Stimulated activated CD4-positive, alpha-beta T cell treated with anti-CD3 and anti-CD28 coated beads, Interleukin-12 subunit alpha, Interleukin-12 subunit beta, amount 100 ng/mL, for 24 hours (primary cell): Measurements from ENCODE around the gene GLRX5.
"Not testable (repeated sequence)": the region's sequence is repeated elsewhere in the genome, so short reads cannot be mapped to it uniquely, and the experiment has no call there.

Experiments
- DNase-seq, 2 experiments: peaks; one replicate each; pipeline ENCODE4 v3.0.0-alpha.2; 2020; ENCODE audit warnings: low read depth in 2 of 2

Gene GLRX5

GRCh38 chr14:95498622-95499353 is 36.1 kb upstream of the GLRX5 start:
- DNase-seq: no peak

GRCh38 chr14:95499354-95499750 is 35.5 kb upstream of the GLRX5 start:
- DNase-seq: no peak

GRCh38 chr14:95500201-95500681 is 34.6 kb upstream of the GLRX5 start:
- no peak for DNase-seq

GRCh38 chr14:95500772-95501401 is 34.0 kb upstream of the GLRX5 start:
- DNase-seq: no peak

- DNase-seq: no peak
These were observed 32.4 kb upstream of the GLRX5 start for GRCh38 chr14:95502381-95502950.

GRCh38 chr14:95503365-95504134 is 31.3 kb upstream of the GLRX5 start:
- no peak for DNase-seq

GRCh38 chr14:95504135-95505029 is 30.5 kb upstream of the GLRX5 start:
- no peak for DNase-seq

GRCh38 chr14:95505030-95505589 is 29.7 kb upstream of the GLRX5 start:
- DNase-seq: no peak

- DNase-seq: no peak
These were observed 27.7 kb upstream of the GLRX5 start for GRCh38 chr14:95507174-95507573.

- no peak for DNase-seq
These were observed 27.1 kb upstream of the GLRX5 start for GRCh38 chr14:95507701-95508103.

- DNase-seq: no peak
These were observed 26.5 kb upstream of the GLRX5 start for GRCh38 chr14:95508377-95508776.

- DNase-seq: no peak
These were observed 25.4 kb upstream of the GLRX5 start for GRCh38 chr14:95509495-95509894.

GRCh38 chr14:95510344-95510743 is 24.5 kb upstream of the GLRX5 start:
- DNase-seq: not testable (repeated sequence)

GRCh38 chr14:95510804-95511203 is 24.0 kb upstream of the GLRX5 start:
- no peak for DNase-seq

GRCh38 chr14:95511687-95512086 is 23.2 kb upstream of the GLRX5 start:
- no peak for DNase-seq

- no peak for DNase-seq
These were observed 21.6 kb upstream of the GLRX5 start for GRCh38 chr14:95513291-95513690.

GRCh38 chr14:95514131-95515079 is 20.4 kb upstream of the GLRX5 start:
- DNase-seq: no peak

GRCh38 chr14:95515080-95515489 is 19.8 kb upstream of the GLRX5 start:
- no peak for DNase-seq
